ENCODE measurements around the gene MSX1. TPM values are rescaled to one million over a fixed set of nuclear protein-coding genes. Genes with fewer than 3 reads are reported as not detected.

Gene MSX1
- total RNA-seq, 1 experiment from 2014 or later = not detected

- Histone ChIP-seq H3K4me1 (replicated peaks; ENCODE audit: insufficient read depth) (no peaks in the 10 kb centered on the region), H3K9me2 (ENCODE audit: insufficient read depth) (no peaks in the 10 kb centered on the region), H4K20me1 (ENCODE audit: insufficient read depth) (no peaks in the 10 kb centered on the region), H3K79me2 (ENCODE audit: low read depth) (no peaks in the 10 kb centered on the region), H3K27ac (no peak overlapping the region), H2AFZ (no peak overlapping the region), H3K9me3 (ENCODE audit: insufficient read depth, low read depth) (no peaks in the 10 kb centered on the region), H3K27me3 (ENCODE audit: insufficient read depth, low read depth) (no peaks in the 10 kb centered on the region), H3K36me3 (ENCODE audit: low read depth) (no peaks in the 10 kb centered on the region), H3K4me3 (no peak overlapping the region), H3F3A (ENCODE audit: insufficient read depth, low read depth) (no peaks in the 10 kb centered on the region), H3K4me2 (no peak overlapping the region)
- DNase-seq = no peak
- intact Hi-C loops (cut with micrococcal nuclease; ENCODE audit: unreplicated experiment) = no loop called here
- POLR2A ChIA-PET (ENCODE audit: unreplicated experiment) = no interaction called here
- CTCF ChIA-PET = interaction anchor here (0.6 kb wide), 1 partner anchor 323 kb away, joined by 3 read pairs; no protein-coding TSS in a partner anchor
- BruUV-seq (replicated peaks) = no TSS peak
- TF ChIP-seq, protein P1, sequence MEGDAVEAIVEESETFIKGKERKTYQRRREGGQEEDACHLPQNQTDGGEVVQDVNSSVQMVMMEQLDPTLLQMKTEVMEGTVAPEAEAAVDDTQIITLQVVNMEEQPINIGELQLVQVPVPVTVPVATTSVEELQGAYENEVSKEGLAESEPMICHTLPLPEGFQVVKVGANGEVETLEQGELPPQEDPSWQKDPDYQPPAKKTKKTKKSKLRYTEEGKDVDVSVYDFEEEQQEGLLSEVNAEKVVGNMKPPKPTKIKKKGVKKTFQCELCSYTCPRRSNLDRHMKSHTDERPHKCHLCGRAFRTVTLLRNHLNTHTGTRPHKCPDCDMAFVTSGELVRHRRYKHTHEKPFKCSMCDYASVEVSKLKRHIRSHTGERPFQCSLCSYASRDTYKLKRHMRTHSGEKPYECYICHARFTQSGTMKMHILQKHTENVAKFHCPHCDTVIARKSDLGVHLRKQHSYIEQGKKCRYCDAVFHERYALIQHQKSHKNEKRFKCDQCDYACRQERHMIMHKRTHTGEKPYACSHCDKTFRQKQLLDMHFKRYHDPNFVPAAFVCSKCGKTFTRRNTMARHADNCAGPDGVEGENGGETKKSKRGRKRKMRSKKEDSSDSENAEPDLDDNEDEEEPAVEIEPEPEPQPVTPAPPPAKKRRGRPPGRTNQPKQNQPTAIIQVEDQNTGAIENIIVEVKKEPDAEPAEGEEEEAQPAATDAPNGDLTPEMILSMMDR (conservative IDR thresholded peaks at IDR 0.05) = no peak
- no peak for TF ChIP-seq EZH2 (IDR thresholded peaks at IDR 0.05; ENCODE audit: low read depth)
Observed at GRCh38 chr4:4838936-4839810, 20.3 kb upstream of the MSX1 start.

GRCh38 chr4:4840351-4840750 is 19.1 kb upstream of the MSX1 start:
- H3K4me1 ChIP-seq (replicated peaks; ENCODE audit: insufficient read depth) = no peaks in the 10 kb centered on the region
- no peaks in the 10 kb centered on the region for H3K9me2 ChIP-seq (ENCODE audit: insufficient read depth)
- H2AFZ ChIP-seq = no peak overlapping the region
- H3F3A ChIP-seq (ENCODE audit: insufficient read depth, low read depth) = no peaks in the 10 kb centered on the region
- H3K9me3 ChIP-seq (ENCODE audit: insufficient read depth, low read depth) = no peaks in the 10 kb centered on the region
- ChIA-PET POLR2A (ENCODE audit: unreplicated experiment) (no interaction called here), CTCF (no interaction called here)
- H3K4me3 ChIP-seq = no peak overlapping the region
- H3K27ac ChIP-seq = no peak overlapping the region
- no peaks in the 10 kb centered on the region for H3K79me2 ChIP-seq (ENCODE audit: low read depth)
- intact Hi-C loops (cut with micrococcal nuclease; ENCODE audit: unreplicated experiment) = no loop called here
- no peaks in the 10 kb centered on the region for H3K36me3 ChIP-seq (ENCODE audit: low read depth)
- H3K4me2 ChIP-seq = no peak overlapping the region
- BruUV-seq (replicated peaks) = no TSS peak
- no peaks in the 10 kb centered on the region for H4K20me1 ChIP-seq (ENCODE audit: insufficient read depth)
- no peak for DNase-seq
- no peaks in the 10 kb centered on the region for H3K27me3 ChIP-seq (ENCODE audit: insufficient read depth, low read depth)
- TF ChIP-seq, protein P1 (conservative IDR thresholded peaks at IDR 0.05) = no peak
- no peak for TF ChIP-seq EZH2 (IDR thresholded peaks at IDR 0.05; ENCODE audit: low read depth)

GRCh38 chr4:4841156-4841555 is 18.3 kb upstream of the MSX1 start:
- TF ChIP-seq, protein P1 (conservative IDR thresholded peaks at IDR 0.05) = no peak
- TF ChIP-seq EZH2 (IDR thresholded peaks at IDR 0.05; ENCODE audit: low read depth) = no peak
- H3K4me1 ChIP-seq (replicated peaks; ENCODE audit: insufficient read depth) = no peaks in the 10 kb centered on the region
- ChIA-PET POLR2A (ENCODE audit: unreplicated experiment) (no interaction called here), CTCF (no interaction called here)
- H3K4me3 ChIP-seq = no peak overlapping the region
- no peaks in the 10 kb centered on the region for H3F3A ChIP-seq (ENCODE audit: insufficient read depth, low read depth)
- H3K36me3 ChIP-seq (ENCODE audit: low read depth) = no peaks in the 10 kb centered on the region
- no peak overlapping the region for H3K27ac ChIP-seq
- H2AFZ ChIP-seq = no peak overlapping the region
- no peaks in the 10 kb centered on the region for H3K27me3 ChIP-seq (ENCODE audit: insufficient read depth, low read depth)
- no TSS peak for BruUV-seq (replicated peaks)
- H4K20me1 ChIP-seq (ENCODE audit: insufficient read depth) = no peaks in the 10 kb centered on the region
- no peaks in the 10 kb centered on the region for H3K9me2 ChIP-seq (ENCODE audit: insufficient read depth)
- intact Hi-C loops (cut with micrococcal nuclease; ENCODE audit: unreplicated experiment) = no loop called here
- no peaks in the 10 kb centered on the region for H3K79me2 ChIP-seq (ENCODE audit: low read depth)
- H3K4me2 ChIP-seq = no peak overlapping the region
- H3K9me3 ChIP-seq (ENCODE audit: insufficient read depth, low read depth) = no peaks in the 10 kb centered on the region
- DNase-seq = no peak
